Measurements from ENCODE around the gene PIK3AP1.

The PIK3AP1 gene

GRCh38 chr10:96675846-96676245 is 44.5 kb downstream of the PIK3AP1 start:
- H3K27ac Mint-ChIP-seq = no peak overlapping the region
- no peaks in the 10 kb centered on the region for H3K27me3 Mint-ChIP-seq
- peaks cover 1% of the 10 kb centered on the region for H3K9me3 Mint-ChIP-seq
- H3K4me1 Mint-ChIP-seq = peaks cover 17% of the 10 kb centered on the region
- H3K4me3 Mint-ChIP-seq = no peak overlapping the region
- H3K36me3 Mint-ChIP-seq = peaks cover 2% of the 10 kb centered on the region

- Mint-ChIP-seq H3K36me3 (peaks cover 2% of the 10 kb centered on the region), H3K4me3 (no peak overlapping the region), H3K9me3 (no peaks in the 10 kb centered on the region), H3K4me1 (peaks cover 17% of the 10 kb centered on the region), H3K27ac (no peak overlapping the region), H3K27me3 (no peaks in the 10 kb centered on the region)
These were observed 46.8 kb downstream of the PIK3AP1 start for GRCh38 chr10:96673318-96674099.

GRCh38 chr10:96672481-96673175 is 47.7 kb downstream of the PIK3AP1 start:
- Mint-ChIP-seq H3K27me3 (no peaks in the 10 kb centered on the region), H3K4me3 (no peak overlapping the region), H3K4me1 (peaks cover 17% of the 10 kb centered on the region), H3K36me3 (peaks cover 2% of the 10 kb centered on the region), H3K27ac (no peak overlapping the region), H3K9me3 (no peaks in the 10 kb centered on the region)

GRCh38 chr10:96671211-96671890 is 49.0 kb downstream of the PIK3AP1 start:
- Mint-ChIP-seq H3K9me3 (no peaks in the 10 kb centered on the region), H3K4me1 (peaks cover 17% of the 10 kb centered on the region), H3K27me3 (no peaks in the 10 kb centered on the region), H3K36me3 (no peaks in the 10 kb centered on the region), H3K4me3 (no peak overlapping the region), H3K27ac (no peak overlapping the region)

- no peak overlapping the region for H3K27ac Mint-ChIP-seq
- no peaks in the 10 kb centered on the region for H3K9me3 Mint-ChIP-seq
- H3K36me3 Mint-ChIP-seq = no peaks in the 10 kb centered on the region
- H3K4me1 Mint-ChIP-seq = peaks cover 17% of the 10 kb centered on the region
- H3K27me3 Mint-ChIP-seq = no peaks in the 10 kb centered on the region
- H3K4me3 Mint-ChIP-seq = no peak overlapping the region
These were observed 49.5 kb downstream of the PIK3AP1 start for GRCh38 chr10:96670786-96671185.

- H3K27me3 Mint-ChIP-seq = no peaks in the 10 kb centered on the region
- no peak overlapping the region for H3K27ac Mint-ChIP-seq
- H3K36me3 Mint-ChIP-seq = no peaks in the 10 kb centered on the region
- no peaks in the 10 kb centered on the region for H3K9me3 Mint-ChIP-seq
- H3K4me1 Mint-ChIP-seq = peaks cover 3% of the 10 kb centered on the region
- H3K4me3 Mint-ChIP-seq = no peak overlapping the region
These were observed 52.9 kb downstream of the PIK3AP1 start for GRCh38 chr10:96667401-96667800.

GRCh38 chr10:96666741-96667140 is 53.6 kb downstream of the PIK3AP1 start:
- Mint-ChIP-seq H3K36me3 (no peaks in the 10 kb centered on the region), H3K4me1 (peaks cover 3% of the 10 kb centered on the region), H3K27ac (no peak overlapping the region)

GRCh38 chr10:96665306-96665705 is 55.0 kb downstream of the PIK3AP1 start:
- Mint-ChIP-seq H3K4me3 (no peak overlapping the region), H3K9me3 (no peaks in the 10 kb centered on the region), H3K27ac (no peak overlapping the region), H3K36me3 (no peaks in the 10 kb centered on the region), H3K4me1 (no peaks in the 10 kb centered on the region), H3K27me3 (no peaks in the 10 kb centered on the region)

More at GRCh38 chr10:96666741-96667140, 53.6 kb downstream of the PIK3AP1 start:
- Mint-ChIP-seq H3K4me3 (no peak overlapping the region), H3K27me3 (no peaks in the 10 kb centered on the region), H3K9me3 (no peaks in the 10 kb centered on the region)

GRCh38 chr10:96664563-96664962 is 55.8 kb downstream of the PIK3AP1 start:
- H3K27ac Mint-ChIP-seq = no peak overlapping the region
- no peaks in the 10 kb centered on the region for H3K27me3 Mint-ChIP-seq
- no peaks in the 10 kb centered on the region for H3K9me3 Mint-ChIP-seq
- no peak overlapping the region for H3K4me3 Mint-ChIP-seq
- H3K4me1 Mint-ChIP-seq = no peaks in the 10 kb centered on the region
- H3K36me3 Mint-ChIP-seq = no peaks in the 10 kb centered on the region

GRCh38 chr10:96663797-96664196 is 56.5 kb downstream of the PIK3AP1 start:
- H3K27ac Mint-ChIP-seq = no peak overlapping the region
- no peaks in the 10 kb centered on the region for H3K36me3 Mint-ChIP-seq
- no peak overlapping the region for H3K4me3 Mint-ChIP-seq
- H3K9me3 Mint-ChIP-seq = no peaks in the 10 kb centered on the region
- no peaks in the 10 kb centered on the region for H3K4me1 Mint-ChIP-seq
- H3K27me3 Mint-ChIP-seq = no peaks in the 10 kb centered on the region

- H3K9me3 Mint-ChIP-seq = no peaks in the 10 kb centered on the region
- no peaks in the 10 kb centered on the region for H3K36me3 Mint-ChIP-seq
- H3K4me3 Mint-ChIP-seq = no peak overlapping the region
- H3K27ac Mint-ChIP-seq = no peak overlapping the region
- no peaks in the 10 kb centered on the region for H3K4me1 Mint-ChIP-seq
- no peaks in the 10 kb centered on the region for H3K27me3 Mint-ChIP-seq
These were observed 58.7 kb downstream of the PIK3AP1 start for GRCh38 chr10:96661632-96662031.

GRCh38 chr10:96660297-96660696 is 60.0 kb downstream of the PIK3AP1 start:
- no peak overlapping the region for H3K27ac Mint-ChIP-seq
- H3K36me3 Mint-ChIP-seq = peaks cover 5% of the 10 kb centered on the region
- H3K4me1 Mint-ChIP-seq = peaks cover 5% of the 10 kb centered on the region
- peaks cover 5% of the 10 kb centered on the region for H3K9me3 Mint-ChIP-seq
- H3K4me3 Mint-ChIP-seq = no peak overlapping the region
- H3K27me3 Mint-ChIP-seq = no peaks in the 10 kb centered on the region

GRCh38 chr10:96658844-96659243 is 61.5 kb downstream of the PIK3AP1 start:
- Mint-ChIP-seq H3K4me3 (no peak overlapping the region), H3K9me3 (peaks cover 5% of the 10 kb centered on the region), H3K36me3 (peaks cover 5% of the 10 kb centered on the region), H3K27me3 (no peaks in the 10 kb centered on the region), H3K27ac (no peak overlapping the region), H3K4me1 (peaks cover 5% of the 10 kb centered on the region)

- Mint-ChIP-seq H3K27ac (no peak overlapping the region), H3K4me3 (no peak overlapping the region), H3K27me3 (no peaks in the 10 kb centered on the region), H3K4me1 (peaks cover 5% of the 10 kb centered on the region), H3K36me3 (peaks cover 5% of the 10 kb centered on the region), H3K9me3 (peaks cover 5% of the 10 kb centered on the region)
These were observed 62.9 kb downstream of the PIK3AP1 start for GRCh38 chr10:96657385-96657784.

GRCh38 chr10:96656839-96657238 is 63.5 kb downstream of the PIK3AP1 start:
- H3K27me3 Mint-ChIP-seq = no peaks in the 10 kb centered on the region
- peaks cover 5% of the 10 kb centered on the region for H3K9me3 Mint-ChIP-seq
- peaks cover 8% of the 10 kb centered on the region for H3K4me1 Mint-ChIP-seq
- H3K4me3 Mint-ChIP-seq = no peak overlapping the region
- no peak overlapping the region for H3K27ac Mint-ChIP-seq
- H3K36me3 Mint-ChIP-seq = peaks cover 5% of the 10 kb centered on the region

GRCh38 chr10:96656198-96656577 is 64.1 kb downstream of the PIK3AP1 start:
- Mint-ChIP-seq H3K4me3 (no peak overlapping the region), H3K36me3 (peaks cover 5% of the 10 kb centered on the region), H3K27me3 (no peaks in the 10 kb centered on the region), H3K4me1 (peaks cover 14% of the 10 kb centered on the region), H3K27ac (no peak overlapping the region), H3K9me3 (peaks cover 5% of the 10 kb centered on the region)
